HCEC 1CT (cell line): Measurements from ENCODE around the gene TRIM34.
"Not testable (repeated sequence)": the region's sequence is repeated elsewhere in the genome, so short reads cannot be mapped to it uniquely, and the experiment has no call there.

Experiments
- DNase-seq: peaks from one replicate; pipeline ENCODE4 v3.0.0-alpha.2; 2017

The TRIM34 gene

DNA sequence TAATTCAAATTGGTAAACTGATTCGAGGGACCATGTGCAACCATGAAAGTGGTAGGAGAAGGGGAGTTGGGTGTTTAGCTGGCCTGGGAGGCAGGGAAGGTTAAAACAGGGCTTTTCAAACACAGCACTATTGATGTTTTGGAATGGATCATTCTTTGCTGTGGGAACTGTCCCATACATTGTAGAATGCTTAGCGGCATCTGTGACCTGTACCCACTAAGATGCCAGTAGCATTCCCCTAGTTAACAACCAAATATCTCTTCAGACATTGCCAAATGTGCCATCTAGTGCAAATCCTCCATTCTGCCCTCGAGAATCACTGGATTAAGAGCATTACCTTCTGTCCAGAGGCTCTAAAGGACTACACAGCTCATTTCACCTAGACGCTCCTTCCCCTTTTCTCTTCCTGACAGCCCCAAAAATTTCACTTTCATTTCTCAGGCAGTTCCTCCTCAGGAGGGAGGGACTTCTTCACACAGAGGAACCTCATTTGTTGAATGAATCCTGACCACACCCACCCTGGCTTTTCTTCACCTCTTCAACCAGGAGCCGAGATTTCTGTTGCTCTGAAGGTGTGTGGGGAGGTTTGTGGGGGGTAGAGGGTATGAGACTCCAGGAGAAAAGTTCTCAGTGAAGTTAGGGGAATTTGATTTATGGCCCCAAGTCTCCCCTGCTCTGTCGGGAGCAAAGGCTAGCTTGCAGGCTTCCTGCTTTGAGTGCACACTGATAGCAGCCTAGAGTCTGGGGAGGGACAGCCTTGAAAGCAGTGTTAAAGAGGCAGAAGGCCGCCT is at the start of gene TRIM34:
Gene TRIM34, plus strand, starts transcription at position 513 of the 791 bp plus-strand sequence. CDS start 7,331 bp downstream, outside the sequence.
- DNase-seq = peak; percentile 68

DNA sequence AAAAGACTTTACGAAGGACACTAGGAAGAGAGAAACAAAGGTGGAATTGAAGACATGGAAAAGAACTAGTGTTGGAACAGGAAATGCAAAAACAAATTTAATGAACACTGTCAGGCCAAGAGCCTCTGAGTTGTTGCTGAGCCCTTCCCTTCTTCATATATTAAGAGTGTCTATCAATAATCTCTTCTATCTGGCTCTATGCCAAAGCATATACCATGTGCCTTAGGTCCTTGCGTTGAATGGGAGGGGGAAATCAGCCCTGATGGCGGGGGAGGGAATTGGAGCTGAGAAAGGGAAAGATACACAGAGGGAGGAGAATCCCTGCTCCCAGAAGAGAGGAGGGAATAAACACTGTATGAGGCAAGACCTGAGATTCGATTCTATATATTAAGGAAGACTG is 49.6 kb upstream of the TRIM34 start:
- DNase-seq = no peak

DNA sequence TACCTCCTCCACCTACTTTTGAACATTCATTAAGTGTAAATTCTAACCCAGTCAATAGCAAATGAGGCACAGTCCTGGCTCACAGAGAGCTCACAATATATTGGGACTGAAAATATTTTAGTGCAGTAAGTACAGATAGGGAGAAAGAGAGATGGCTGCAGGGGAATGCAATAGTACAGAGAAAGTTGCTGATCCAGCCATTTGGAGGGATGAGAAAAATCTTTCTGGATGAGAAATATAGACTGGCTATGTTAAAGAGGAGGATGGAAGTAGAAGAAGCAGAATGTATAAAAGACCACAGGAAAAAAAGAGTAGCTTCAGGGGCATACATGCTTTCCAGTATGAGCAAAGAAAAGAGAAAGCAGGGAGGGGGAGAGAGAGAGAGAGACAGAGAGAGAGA is 47.7 kb upstream of the TRIM34 start:
- no peak for DNase-seq

GRCh38 chr11:5580577-5580976 is 44.2 kb upstream of the TRIM34 start, which contains the start of gene OR52B6:
Gene OR52B6, plus strand, starts transcription at chr11:5580877. Its CDS starts 0 bp downstream, at chr11:5580877.
- no peak for DNase-seq

DNA sequence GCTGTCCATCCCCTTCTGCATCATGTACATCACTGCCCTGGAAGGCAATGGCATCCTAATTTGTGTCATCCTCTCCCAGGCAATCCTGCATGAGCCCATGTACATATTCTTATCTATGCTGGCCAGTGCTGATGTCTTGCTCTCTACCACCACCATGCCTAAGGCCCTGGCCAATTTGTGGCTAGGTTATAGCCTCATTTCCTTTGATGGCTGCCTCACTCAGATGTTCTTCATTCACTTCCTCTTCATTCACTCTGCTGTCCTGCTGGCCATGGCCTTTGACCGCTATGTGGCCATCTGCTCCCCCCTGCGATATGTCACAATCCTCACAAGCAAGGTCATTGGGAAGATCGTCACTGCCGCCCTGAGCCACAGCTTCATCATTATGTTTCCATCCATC is 43.8 kb upstream of the TRIM34 start:
- DNase-seq = no peak

- DNase-seq = not testable (repeated sequence)
Observed at GRCh38 chr11:5584458-5584857, 40.3 kb upstream of the TRIM34 start.

GRCh38 chr11:5589906-5590305 is 34.9 kb upstream of the TRIM34 start:
- DNase-seq = not testable (repeated sequence)

GRCh38 chr11:5591613-5592012 is 33.2 kb upstream of the TRIM34 start:
- DNase-seq = no peak

GRCh38 chr11:5592615-5593014 is 32.2 kb upstream of the TRIM34 start:
- no peak for DNase-seq

- no peak for DNase-seq
Observed at GRCh38 chr11:5593146-5593545, 31.7 kb upstream of the TRIM34 start.

DNA sequence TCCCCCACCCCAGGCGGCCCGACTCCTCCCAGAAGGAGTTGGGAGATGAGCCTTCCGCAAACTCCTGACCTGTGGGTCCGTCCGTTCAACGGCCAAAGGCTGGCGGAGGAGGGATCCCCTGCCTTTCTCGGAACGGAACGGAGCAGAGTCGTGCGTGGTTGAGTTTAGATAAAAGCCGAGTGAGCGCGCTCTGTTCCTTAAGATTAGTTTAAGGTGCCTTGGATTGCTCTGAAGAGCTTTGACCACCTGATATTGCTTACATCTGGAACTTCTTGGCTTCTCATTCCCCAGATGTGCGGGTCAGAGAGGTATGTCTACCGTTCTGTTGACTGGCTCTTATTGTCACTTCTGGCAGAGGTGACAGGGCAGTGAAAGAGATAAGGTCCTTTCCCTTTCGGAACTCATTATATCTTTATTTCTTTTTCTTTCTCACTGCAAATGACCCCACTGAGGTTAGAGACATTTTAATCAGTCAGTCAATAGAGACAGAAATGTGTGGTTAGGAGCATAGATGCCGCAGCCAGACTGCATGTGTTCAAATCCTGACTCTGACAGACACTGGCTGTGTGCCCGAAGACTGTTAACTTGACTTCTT is 28.1 kb upstream of the TRIM34 start, which contains the start of gene TRIM6:
Gene TRIM6, plus strand, starts transcription at position 31 of the 595 bp plus-strand sequence. Its CDS starts 261 bp downstream, at position 292.
- peak; percentile 47 for DNase-seq

GRCh38 chr11:5597953-5598352 is 26.8 kb upstream of the TRIM34 start:
- DNase-seq = no peak

- peak; percentile 78 for DNase-seq
Observed at GRCh38 chr11:5600374-5600851, 24.4 kb upstream of the TRIM34 start.

GRCh38 chr11:5602791-5603190 is 22.0 kb upstream of the TRIM34 start:
- DNase-seq = peak; percentile 26

GRCh38 chr11:5603326-5603725 is 21.5 kb upstream of the TRIM34 start:
- DNase-seq = no peak

GRCh38 chr11:5604896-5605295 is 19.9 kb upstream of the TRIM34 start:
- DNase-seq = no peak

DNA sequence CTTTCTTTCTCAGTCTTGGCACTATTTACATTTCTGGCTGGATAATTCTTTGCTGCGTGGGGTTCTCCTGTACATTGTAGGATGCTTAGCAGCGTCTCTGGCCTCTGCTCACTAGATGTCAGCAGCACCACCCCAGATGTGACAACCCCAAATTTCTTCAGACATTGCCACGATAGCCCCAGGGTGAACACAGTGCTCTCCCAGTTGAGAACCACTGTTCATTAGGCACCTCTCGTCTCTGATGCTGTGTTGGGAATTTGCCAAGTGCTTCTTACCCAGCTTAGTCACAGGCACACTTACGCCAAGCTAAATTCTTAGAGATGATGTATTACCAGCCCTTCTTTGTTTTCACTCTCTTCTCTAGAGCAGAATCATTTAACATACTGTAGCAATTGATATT is 19.0 kb upstream of the TRIM34 start:
- DNase-seq = peak; percentile 79

DNA sequence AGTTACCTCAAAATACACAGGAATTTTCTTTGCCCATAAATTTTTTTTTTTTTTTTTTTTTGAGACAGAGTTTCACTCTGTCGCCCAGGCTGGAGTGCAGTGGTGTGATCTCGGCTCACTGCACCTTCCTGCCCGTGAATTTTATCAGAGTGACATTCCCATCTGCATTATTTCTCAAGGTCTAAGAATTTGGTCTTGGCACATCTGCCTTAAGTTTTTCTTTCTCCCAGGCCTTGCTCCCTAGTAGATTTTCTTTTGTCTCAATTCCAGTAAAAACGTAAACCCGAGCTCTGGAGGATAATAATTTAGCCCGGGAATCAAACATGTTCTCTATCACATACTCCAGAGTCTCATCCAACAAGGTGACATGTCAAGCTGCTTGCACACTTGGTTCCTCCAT is 16.0 kb upstream of the TRIM34 start:
- no peak for DNase-seq

DNA sequence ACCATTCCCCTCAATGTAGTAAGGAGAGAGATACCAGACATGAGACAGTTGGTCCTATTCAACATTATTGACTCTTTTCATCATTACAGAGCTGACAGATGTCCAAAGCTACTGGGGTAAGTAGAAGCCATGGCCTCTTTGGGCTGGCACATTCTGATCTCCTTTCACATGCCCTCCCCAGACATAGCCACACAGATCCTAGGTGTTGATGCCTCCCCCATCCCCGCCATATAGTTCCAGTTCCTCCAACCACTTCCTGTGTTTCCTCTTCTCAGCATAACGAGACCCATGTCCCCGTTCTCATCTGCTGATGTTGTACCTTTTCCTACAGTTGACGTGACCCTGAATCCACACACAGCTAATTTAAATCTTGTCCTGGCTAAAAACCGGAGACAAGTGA is 14.4 kb upstream of the TRIM34 start:
- no peak for DNase-seq

DNA sequence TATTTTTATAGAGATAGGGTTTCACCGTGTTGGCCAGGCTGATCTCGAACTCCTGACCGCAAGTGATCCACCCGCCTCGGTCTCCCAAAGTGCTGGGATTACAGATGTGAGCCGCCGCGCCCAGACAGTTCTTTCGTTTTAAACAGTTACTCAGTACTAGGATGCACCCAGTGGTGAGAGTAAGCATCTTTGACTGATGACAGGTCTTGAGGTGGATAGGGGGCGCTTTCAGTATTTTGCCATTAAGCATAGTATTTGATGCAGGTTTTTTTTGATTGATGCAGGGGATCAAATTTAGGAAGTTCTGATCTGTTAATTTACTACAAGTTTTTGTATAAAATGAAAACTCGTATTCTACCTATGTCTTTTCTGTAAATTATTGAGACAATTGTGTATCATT is 13.2 kb upstream of the TRIM34 start:
- no peak for DNase-seq

DNA sequence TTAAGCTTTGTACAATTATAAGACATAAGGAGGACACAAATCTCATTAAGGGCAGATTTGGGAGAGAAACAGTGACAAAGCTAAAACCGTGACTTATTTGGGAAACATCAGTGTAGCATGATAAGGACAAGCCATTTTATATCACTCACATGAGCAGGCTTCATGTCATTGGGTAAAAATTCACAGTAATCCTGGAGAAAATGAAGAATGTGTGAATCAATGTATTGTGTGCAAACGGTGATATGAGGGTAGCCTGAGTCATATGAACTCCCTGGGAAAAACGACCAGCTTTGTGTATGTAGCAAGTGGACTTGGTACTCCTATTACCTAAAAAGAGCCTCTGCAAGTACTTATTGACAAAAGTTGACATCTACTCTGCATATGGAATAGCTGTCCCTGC is 6.0 kb upstream of the TRIM34 start:
- DNase-seq = peak; percentile 96

- DNase-seq = peak; percentile 91
Observed at GRCh38 chr11:5620651-5621521, 3.9 kb upstream of the TRIM34 start.

GRCh38 chr11:5621580-5621979 is 3.2 kb upstream of the TRIM34 start:
- no peak for DNase-seq
